ENCODE measurements around the gene SEMG1. TPM values are rescaled to one million over a fixed set of nuclear protein-coding genes. Genes with fewer than 3 reads are reported as not detected.

SEMG1 gene
- total RNA-seq, 2 experiments from 2014 or later: not detected

DNA sequence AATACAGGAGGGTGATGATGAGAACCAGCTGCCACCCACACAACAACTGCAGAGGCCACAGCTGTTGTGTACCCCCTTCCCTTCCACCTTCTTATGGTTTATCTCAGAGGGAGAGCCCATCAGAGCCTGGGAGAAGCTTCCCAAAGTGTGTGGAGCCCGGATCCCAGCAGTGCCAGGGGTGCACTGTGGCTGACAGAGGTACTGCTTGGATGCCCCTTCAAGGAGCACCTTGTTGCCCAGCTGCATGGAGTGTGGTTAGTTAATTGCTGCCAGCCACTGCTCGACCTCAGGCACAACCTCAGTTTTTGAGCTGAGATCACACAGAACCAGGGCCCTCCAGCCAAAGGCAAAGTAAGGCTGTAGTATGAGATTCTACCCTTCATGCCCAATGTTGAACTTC, 19.1 kb upstream of the SEMG1 start:
- H3K36me3 Mint-ChIP-seq (ENCODE audit: low read depth): no peaks in the 10 kb centered on the region
- no peaks in the 10 kb centered on the region for H3K9me3 Mint-ChIP-seq (ENCODE audit: low read depth)
- H3K27ac Mint-ChIP-seq: no peak overlapping the region
- H3K27me3 Mint-ChIP-seq: peaks cover 2% of the 10 kb centered on the region
- POLR2A ChIA-PET: no interaction called here
- CTCF ChIA-PET: interaction anchor here (0.5 to 1.2 kb wide), 3 partner anchors 49 to 114 kb away, joined by 3 to 4 read pairs (median 4); no protein-coding TSS in a partner anchor
- intact Hi-C loops (cut with DNase I, micrococcal nuclease): no loop called here
- no peaks in the 10 kb centered on the region for H3K4me1 Mint-ChIP-seq
- no peak overlapping the region for H3K4me3 Mint-ChIP-seq
- no peak for DNase-seq
- no peak for ATAC-seq

- H3K9me3 Mint-ChIP-seq (ENCODE audit: low read depth): no peaks in the 10 kb centered on the region
- no peaks in the 10 kb centered on the region for H3K4me1 Mint-ChIP-seq
- no peak overlapping the region for H3K27ac Mint-ChIP-seq
- no peak for DNase-seq
- ChIA-PET CTCF (no interaction called here), POLR2A (no interaction called here)
- no peak for ATAC-seq
- peaks cover 2% of the 10 kb centered on the region for H3K27me3 Mint-ChIP-seq
- no peaks in the 10 kb centered on the region for H3K36me3 Mint-ChIP-seq (ENCODE audit: low read depth)
- no peak overlapping the region for H3K4me3 Mint-ChIP-seq
- intact Hi-C loops (cut with DNase I, micrococcal nuclease): no loop called here
These were observed 17.7 kb upstream of the SEMG1 start for GRCh38 chr20:45189067-45189609.

- Mint-ChIP-seq H3K4me1 (no peaks in the 10 kb centered on the region), H3K4me3 (no peak overlapping the region), H3K27ac (no peak overlapping the region), H3K36me3 (ENCODE audit: low read depth) (no peaks in the 10 kb centered on the region), H3K9me3 (ENCODE audit: low read depth) (no peaks in the 10 kb centered on the region), H3K27me3 (peaks cover 4% of the 10 kb centered on the region)
- ATAC-seq (no peak), DNase-seq (no peak)
- intact Hi-C loops (cut with DNase I, micrococcal nuclease): no loop called here
- ChIA-PET CTCF (no interaction called here), POLR2A (no interaction called here)
These were observed 17.0 kb upstream of the SEMG1 start for GRCh38 chr20:45189861-45190260.

GRCh38 chr20:45191926-45192325, 14.9 kb upstream of the SEMG1 start:
- H3K9me3 Mint-ChIP-seq (ENCODE audit: low read depth): no peaks in the 10 kb centered on the region
- no peak for ATAC-seq
- POLR2A ChIA-PET: no interaction called here
- DNase-seq: no peak
- peaks cover 4% of the 10 kb centered on the region for H3K27me3 Mint-ChIP-seq
- H3K36me3 Mint-ChIP-seq (ENCODE audit: low read depth): no peaks in the 10 kb centered on the region
- CTCF ChIA-PET: interaction anchor here (1.4 kb wide), 1 partner anchor 16 kb away, joined by 3 read pairs; no protein-coding TSS in a partner anchor
- intact Hi-C loops (cut with DNase I, micrococcal nuclease): no loop called here
- no peak overlapping the region for H3K27ac Mint-ChIP-seq
- no peak overlapping the region for H3K4me3 Mint-ChIP-seq
- H3K4me1 Mint-ChIP-seq: no peaks in the 10 kb centered on the region

DNA sequence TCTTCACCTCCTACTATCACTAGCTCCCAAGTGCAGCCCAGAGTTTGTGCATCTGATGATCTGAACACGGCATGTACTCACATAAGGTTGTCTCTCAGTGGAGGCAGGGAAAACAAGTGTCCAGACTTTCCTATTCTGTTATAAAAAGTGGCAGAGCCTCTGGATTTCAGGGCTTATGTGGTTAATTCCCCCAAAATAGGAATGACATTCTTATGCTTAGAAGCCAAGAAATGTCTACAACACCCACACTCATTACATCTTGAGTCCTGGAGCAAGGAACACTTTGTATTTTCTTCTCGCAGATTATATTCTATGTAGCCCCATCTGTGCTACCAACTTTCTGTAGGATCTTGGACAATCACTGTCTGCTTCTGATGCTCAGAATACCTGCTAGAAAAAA, 13.5 kb upstream of the SEMG1 start:
- Mint-ChIP-seq H3K4me1 (no peaks in the 10 kb centered on the region), H3K36me3 (ENCODE audit: low read depth) (no peaks in the 10 kb centered on the region), H3K4me3 (no peak overlapping the region), H3K9me3 (ENCODE audit: low read depth) (no peaks in the 10 kb centered on the region), H3K27ac (no peak overlapping the region), H3K27me3 (peaks cover 10% of the 10 kb centered on the region)
- no peak for ATAC-seq
- no peak for DNase-seq
- POLR2A ChIA-PET: no interaction called here
- CTCF ChIA-PET: interaction anchor here (0.6 to 1.4 kb wide), 3 partner anchors 17 to 94 kb away, joined by 3 read pairs; no protein-coding TSS in a partner anchor
- intact Hi-C loops (cut with DNase I, micrococcal nuclease): no loop called here

DNA sequence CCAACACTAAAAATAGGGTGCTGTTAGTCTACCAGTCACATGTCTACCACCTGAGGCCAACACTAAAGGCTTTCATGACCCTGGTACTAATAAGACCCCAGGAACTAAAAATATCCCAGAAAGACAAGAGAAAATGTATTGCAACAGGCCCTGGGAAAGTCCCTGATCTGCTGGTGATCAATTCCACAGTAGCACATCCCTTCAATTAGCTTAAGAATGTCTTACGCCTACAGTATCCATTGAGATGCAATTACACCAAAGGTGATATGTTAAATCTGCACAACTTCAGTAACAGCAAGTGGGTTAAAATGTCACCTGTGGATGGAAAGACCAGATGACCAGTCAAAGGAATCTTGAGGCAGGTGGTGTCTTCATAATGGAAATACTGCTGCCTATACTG, 3.1 kb downstream of the SEMG1 start:
- CTCF ChIA-PET: interaction anchor here (1.0 kb wide), 1 partner anchor 31 kb away, joined by 3 read pairs; no protein-coding TSS in a partner anchor
- intact Hi-C loops (cut with DNase I, micrococcal nuclease): no loop called here
- no peaks in the 10 kb centered on the region for H3K36me3 Mint-ChIP-seq (ENCODE audit: low read depth)
- peaks cover 22% of the 10 kb centered on the region for H3K27me3 Mint-ChIP-seq
- no peak overlapping the region for H3K27ac Mint-ChIP-seq
- H3K4me3 Mint-ChIP-seq: no peak overlapping the region
- no peak for DNase-seq
- POLR2A ChIA-PET: interaction anchor here (0.7 kb wide), 1 partner anchor 10 kb away, joined by 3 read pairs; no protein-coding TSS in a partner anchor
- no peak for ATAC-seq
- H3K4me1 Mint-ChIP-seq: no peaks in the 10 kb centered on the region
- H3K9me3 Mint-ChIP-seq (ENCODE audit: low read depth): no peaks in the 10 kb centered on the region

DNA sequence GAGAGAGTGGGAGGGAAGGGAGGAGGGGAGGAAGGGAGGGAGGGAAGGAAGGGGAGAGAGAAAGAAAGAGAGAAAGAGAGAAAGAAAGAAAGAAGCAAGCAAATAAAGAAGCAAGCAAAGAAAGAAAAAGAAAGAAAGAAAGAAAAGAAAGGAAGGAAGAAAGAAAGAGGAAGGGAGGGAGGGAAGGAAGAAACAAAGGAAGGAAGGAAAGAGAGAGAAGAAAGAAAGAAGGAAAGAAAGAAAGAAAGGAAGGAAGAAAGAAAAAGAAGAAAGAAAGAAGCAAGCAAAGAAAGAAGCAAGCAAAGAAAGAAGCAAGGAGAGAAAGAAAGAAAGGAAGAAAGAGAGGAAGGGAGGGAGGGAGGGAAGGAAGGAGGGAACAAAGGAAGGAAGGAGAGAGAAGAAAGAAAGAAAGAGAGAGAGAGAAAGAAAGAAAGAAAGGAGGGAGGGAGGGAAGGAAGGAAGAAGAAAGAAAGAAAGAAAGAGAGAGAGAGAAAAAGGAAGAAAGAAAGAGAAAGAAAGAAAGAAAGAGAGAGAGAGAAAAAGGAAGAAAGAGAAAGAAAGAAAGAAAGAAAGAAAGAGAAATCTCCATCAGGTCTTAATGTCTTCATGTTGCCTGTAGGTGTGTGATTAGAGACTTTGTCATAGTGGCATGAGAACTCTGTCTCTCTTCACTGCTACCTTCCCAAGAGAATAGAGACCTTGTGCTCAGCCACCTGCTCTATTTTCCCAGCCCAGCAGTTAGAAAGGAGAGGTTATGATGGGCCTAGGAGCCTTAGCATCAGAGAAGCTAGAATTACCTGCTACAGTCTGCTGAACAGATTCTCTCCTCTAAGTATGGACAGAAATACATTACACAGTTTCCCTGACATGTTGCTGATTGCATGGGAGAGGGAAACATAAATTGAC, 5.0 kb downstream of the SEMG1 start:
- DNase-seq: no peak
- Mint-ChIP-seq H3K36me3 (ENCODE audit: low read depth) (no peaks in the 10 kb centered on the region), H3K4me1 (no peaks in the 10 kb centered on the region), H3K27me3 (peaks cover 10% of the 10 kb centered on the region), H3K27ac (no peak overlapping the region), H3K4me3 (no peak overlapping the region), H3K9me3 (ENCODE audit: low read depth) (no peaks in the 10 kb centered on the region)
- intact Hi-C loops (cut with DNase I, micrococcal nuclease): no loop called here
- ATAC-seq: no peak
- ChIA-PET CTCF (no interaction called here), POLR2A (no interaction called here)

GRCh38 chr20:45212836-45213235, 6.0 kb downstream of the SEMG1 start:
- Mint-ChIP-seq H3K27ac (no peak overlapping the region), H3K36me3 (ENCODE audit: low read depth) (no peaks in the 10 kb centered on the region), H3K4me3 (no peak overlapping the region), H3K9me3 (ENCODE audit: low read depth) (no peaks in the 10 kb centered on the region), H3K27me3 (peaks cover 5% of the 10 kb centered on the region), H3K4me1 (no peaks in the 10 kb centered on the region)
- intact Hi-C loops (cut with DNase I, micrococcal nuclease): no loop called here
- no peak for DNase-seq
- ChIA-PET CTCF (no interaction called here), POLR2A (no interaction called here)
- no peak for ATAC-seq

GRCh38 chr20:45218124-45218523, 11.3 kb downstream of the SEMG1 start:
- peaks cover 30% of the 10 kb centered on the region for H3K27me3 Mint-ChIP-seq
- no peak for ATAC-seq
- POLR2A ChIA-PET: no interaction called here
- CTCF ChIA-PET: no interaction called here
- H3K36me3 Mint-ChIP-seq (ENCODE audit: low read depth): no peaks in the 10 kb centered on the region
- no peaks in the 10 kb centered on the region for H3K9me3 Mint-ChIP-seq (ENCODE audit: low read depth)
- H3K4me1 Mint-ChIP-seq: no peaks in the 10 kb centered on the region
- intact Hi-C loops (cut with DNase I, micrococcal nuclease): no loop called here
- no peak overlapping the region for H3K4me3 Mint-ChIP-seq
- no peak overlapping the region for H3K27ac Mint-ChIP-seq
- no peak for DNase-seq

DNA sequence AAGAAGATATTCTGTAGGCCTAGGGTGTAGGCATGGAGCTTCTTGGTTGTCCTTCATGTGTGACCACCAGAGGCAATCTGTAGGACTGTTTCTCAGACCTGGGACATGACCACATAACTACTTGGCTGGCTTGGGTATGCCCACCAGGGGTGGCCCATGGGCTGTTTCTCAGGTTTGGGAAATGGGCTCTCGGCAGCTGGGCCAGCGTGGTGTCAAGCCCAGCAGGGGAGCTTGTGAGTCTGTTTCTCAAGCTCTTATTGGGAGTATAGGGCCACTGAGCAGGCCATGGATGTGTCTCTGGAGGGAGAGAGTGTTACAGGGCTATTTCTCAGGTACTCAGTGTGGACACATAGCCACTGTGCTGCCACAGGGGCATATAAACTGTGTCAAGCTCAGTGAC, 11.8 kb downstream of the SEMG1 start:
- Mint-ChIP-seq H3K4me1 (no peaks in the 10 kb centered on the region), H3K4me3 (no peak overlapping the region), H3K27ac (no peak overlapping the region), H3K36me3 (ENCODE audit: low read depth) (no peaks in the 10 kb centered on the region), H3K27me3 (peaks cover 30% of the 10 kb centered on the region), H3K9me3 (ENCODE audit: low read depth) (no peaks in the 10 kb centered on the region)
- intact Hi-C loops (cut with DNase I, micrococcal nuclease): no loop called here
- ChIA-PET POLR2A (no interaction called here), CTCF (no interaction called here)
- DNase-seq (no peak), ATAC-seq (no peak)

GRCh38 chr20:45221076-45221475, 14.2 kb downstream of the SEMG1 start, which contains the start of gene SEMG2:
TSS of gene SEMG2 (plus strand) at chr20:45221373. CDS start at chr20:45221390, 17 bp downstream.
- H3K4me3 Mint-ChIP-seq: no peak within 1 kb of the TSS
- H3K27ac Mint-ChIP-seq: no peak within 1 kb of the TSS
- ChIA-PET CTCF (interaction anchor here (0.6 to 2.5 kb wide), 7 partner anchors 13 to 555 kb away, joined by 3 to 6 read pairs (median 3); no protein-coding TSS in a partner anchor), POLR2A (no interaction called here)
- no peak for ATAC-seq
- H3K4me1 Mint-ChIP-seq: no peaks in the 10 kb centered on the region
- H3K9me3 Mint-ChIP-seq (ENCODE audit: low read depth): no peaks in the 10 kb centered on the region
- H3K36me3 Mint-ChIP-seq (ENCODE audit: low read depth): no peaks in the 10 kb centered on the region
- intact Hi-C loops (cut with DNase I, micrococcal nuclease): loop anchor here in 1 of 2 experiments (10.0 kb wide), 1 partner anchor 206 kb away; no protein-coding TSS in a partner anchor
- DNase-seq: no peak
- H3K27me3 Mint-ChIP-seq: peaks cover 36% of the 10 kb centered on the region

DNA sequence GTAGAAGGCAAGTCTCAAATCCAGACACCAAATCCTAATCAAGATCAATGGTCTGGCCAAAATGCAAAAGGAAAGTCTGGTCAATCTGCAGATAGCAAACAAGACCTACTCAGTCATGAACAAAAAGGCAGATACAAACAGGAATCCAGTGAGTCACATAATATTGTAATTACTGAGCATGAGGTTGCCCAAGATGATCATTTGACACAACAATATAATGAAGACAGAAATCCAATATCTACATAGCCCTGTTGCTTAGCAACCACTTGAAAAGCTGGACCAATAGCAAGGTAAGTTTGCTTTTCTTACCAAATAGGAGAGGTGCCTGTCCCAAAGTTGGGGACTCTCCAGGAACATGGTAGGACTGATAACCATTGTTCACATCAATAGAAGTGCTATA, 16.3 kb downstream of the SEMG1 start:
- Mint-ChIP-seq H3K27ac (no peak overlapping the region), H3K27me3 (peaks cover 45% of the 10 kb centered on the region), H3K9me3 (ENCODE audit: low read depth) (no peaks in the 10 kb centered on the region), H3K4me3 (no peak overlapping the region), H3K4me1 (no peaks in the 10 kb centered on the region), H3K36me3 (ENCODE audit: low read depth) (no peaks in the 10 kb centered on the region)
- no peak for ATAC-seq
- DNase-seq: no peak
- ChIA-PET POLR2A (no interaction called here), CTCF (no interaction called here)
- intact Hi-C loops (cut with DNase I, micrococcal nuclease): loop anchor here in 1 of 2 experiments (10.0 kb wide), 1 partner anchor 208 kb away; no protein-coding TSS in a partner anchor
